Measurements from ENCODE around the gene CACYBP.

DNA sequence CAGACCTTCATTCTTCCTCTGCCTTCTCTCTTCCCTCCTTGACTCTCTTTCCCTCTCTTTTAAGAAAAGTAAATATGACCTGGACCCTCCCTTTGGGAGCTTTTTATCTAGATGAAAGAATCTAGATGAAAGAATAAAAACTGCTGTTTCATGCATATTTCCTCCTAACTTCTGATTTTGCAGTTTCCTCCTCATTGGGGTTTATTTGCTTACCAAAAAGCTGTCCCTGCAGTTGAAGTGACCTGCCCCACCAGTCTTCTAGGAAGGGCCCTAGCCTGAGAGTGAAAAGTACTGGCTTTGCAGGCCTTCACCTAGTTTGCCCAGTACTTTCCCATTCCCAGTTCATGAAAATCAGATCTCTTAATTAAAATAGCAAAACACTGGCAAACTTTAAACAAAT is 28.3 kb upstream of the CACYBP start:
- TF ChIP-seq, protein P1, sequence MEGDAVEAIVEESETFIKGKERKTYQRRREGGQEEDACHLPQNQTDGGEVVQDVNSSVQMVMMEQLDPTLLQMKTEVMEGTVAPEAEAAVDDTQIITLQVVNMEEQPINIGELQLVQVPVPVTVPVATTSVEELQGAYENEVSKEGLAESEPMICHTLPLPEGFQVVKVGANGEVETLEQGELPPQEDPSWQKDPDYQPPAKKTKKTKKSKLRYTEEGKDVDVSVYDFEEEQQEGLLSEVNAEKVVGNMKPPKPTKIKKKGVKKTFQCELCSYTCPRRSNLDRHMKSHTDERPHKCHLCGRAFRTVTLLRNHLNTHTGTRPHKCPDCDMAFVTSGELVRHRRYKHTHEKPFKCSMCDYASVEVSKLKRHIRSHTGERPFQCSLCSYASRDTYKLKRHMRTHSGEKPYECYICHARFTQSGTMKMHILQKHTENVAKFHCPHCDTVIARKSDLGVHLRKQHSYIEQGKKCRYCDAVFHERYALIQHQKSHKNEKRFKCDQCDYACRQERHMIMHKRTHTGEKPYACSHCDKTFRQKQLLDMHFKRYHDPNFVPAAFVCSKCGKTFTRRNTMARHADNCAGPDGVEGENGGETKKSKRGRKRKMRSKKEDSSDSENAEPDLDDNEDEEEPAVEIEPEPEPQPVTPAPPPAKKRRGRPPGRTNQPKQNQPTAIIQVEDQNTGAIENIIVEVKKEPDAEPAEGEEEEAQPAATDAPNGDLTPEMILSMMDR (optimal IDR thresholded peaks at IDR 0.05 in 1 of 3, IDR thresholded peaks at IDR 0.05 in 1 of 3, conservative IDR thresholded peaks at IDR 0.05 in 1 of 3; ENCODE audit: extremely low read depth in 1 of 3, insufficient read depth in 2 of 3, low read length in 3 of 3), result no peak
- no peak for TF ChIP-seq EZH2 (IDR thresholded peaks at IDR 0.05; ENCODE audit: low read length)
